ENCODE data around the gene DNAI4. TPM values are rescaled to one million over a fixed set of nuclear protein-coding genes. Genes with fewer than 3 reads are reported as not detected.
"Not testable (repeated sequence)": the region's sequence is repeated elsewhere in the genome, so short reads cannot be mapped to it uniquely, and the experiment has no call there.

DNAI4 gene
- total RNA-seq, 2 donors from 2014 or later = 0.66 to 9.1 TPM

DNA sequence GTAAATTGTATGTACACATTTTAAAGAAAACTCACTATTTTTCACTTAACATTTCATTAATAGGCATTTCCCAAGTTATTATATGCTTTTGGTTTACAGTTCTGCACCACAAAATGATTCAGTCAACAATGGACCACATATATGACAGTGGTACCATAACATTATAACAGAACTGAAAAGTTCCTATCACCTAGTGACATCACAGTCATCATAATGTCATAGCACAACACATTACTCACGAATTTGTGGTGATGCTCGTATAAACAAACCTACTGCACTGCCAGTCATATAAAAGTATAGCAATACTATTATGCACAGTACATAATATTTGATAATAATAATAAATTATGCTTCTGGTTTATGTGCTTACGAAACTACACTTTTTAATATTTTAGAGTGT, 30.9 kb downstream of the DNAI4 start:
- ATAC-seq (no peak), DNase-seq (no peak)
- no peaks in the 10 kb centered on the region for H3K36me3 ChIP-seq (replicated peaks in 1 of 2; ENCODE audit: insufficient read depth in 1 of 2, low read depth in 2 of 2)
- intact Hi-C loops (cut with DNase I) = no loop called here
- no peak for TF ChIP-seq POLR2A (IDR thresholded peaks at IDR 0.05)
- TF ChIP-seq, protein P1, sequence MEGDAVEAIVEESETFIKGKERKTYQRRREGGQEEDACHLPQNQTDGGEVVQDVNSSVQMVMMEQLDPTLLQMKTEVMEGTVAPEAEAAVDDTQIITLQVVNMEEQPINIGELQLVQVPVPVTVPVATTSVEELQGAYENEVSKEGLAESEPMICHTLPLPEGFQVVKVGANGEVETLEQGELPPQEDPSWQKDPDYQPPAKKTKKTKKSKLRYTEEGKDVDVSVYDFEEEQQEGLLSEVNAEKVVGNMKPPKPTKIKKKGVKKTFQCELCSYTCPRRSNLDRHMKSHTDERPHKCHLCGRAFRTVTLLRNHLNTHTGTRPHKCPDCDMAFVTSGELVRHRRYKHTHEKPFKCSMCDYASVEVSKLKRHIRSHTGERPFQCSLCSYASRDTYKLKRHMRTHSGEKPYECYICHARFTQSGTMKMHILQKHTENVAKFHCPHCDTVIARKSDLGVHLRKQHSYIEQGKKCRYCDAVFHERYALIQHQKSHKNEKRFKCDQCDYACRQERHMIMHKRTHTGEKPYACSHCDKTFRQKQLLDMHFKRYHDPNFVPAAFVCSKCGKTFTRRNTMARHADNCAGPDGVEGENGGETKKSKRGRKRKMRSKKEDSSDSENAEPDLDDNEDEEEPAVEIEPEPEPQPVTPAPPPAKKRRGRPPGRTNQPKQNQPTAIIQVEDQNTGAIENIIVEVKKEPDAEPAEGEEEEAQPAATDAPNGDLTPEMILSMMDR (IDR thresholded peaks at IDR 0.05) = no peak
- H3K9me3 ChIP-seq = no peaks in the 10 kb centered on the region
- WGBS, 2 donors = 86 to 91% methylated on average over 3 of the region's 3 CpGs
- no peak overlapping the region for H3K4me3 ChIP-seq
- no peak overlapping the region for H3K27ac ChIP-seq
- H3K27me3 ChIP-seq = no peaks in the 10 kb centered on the region
- no peaks in the 10 kb centered on the region for H3K4me1 ChIP-seq

DNA sequence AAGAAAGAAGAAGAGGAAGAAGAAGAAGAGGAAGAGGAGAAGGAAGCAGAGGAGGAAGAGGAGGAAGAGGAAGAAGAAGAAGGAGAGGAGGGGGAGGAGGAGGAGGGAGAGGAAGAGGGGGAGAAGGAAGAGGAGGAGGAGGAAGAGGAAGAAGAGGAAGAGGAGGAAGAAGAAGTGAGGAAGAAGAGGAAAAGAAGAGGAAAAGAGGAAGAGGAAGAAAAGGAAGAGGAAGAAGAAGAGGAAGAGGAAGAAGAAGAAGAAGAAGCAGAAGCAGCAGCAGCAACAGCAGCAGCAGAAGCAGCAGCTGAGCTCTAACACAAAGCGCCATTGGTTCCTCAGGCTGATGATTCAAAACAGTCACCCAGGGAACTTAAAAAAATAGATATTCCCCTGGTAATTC, 34.0 kb downstream of the DNAI4 start:
- intact Hi-C loops (cut with DNase I) = no loop called here
- DNase-seq = no peak

DNA sequence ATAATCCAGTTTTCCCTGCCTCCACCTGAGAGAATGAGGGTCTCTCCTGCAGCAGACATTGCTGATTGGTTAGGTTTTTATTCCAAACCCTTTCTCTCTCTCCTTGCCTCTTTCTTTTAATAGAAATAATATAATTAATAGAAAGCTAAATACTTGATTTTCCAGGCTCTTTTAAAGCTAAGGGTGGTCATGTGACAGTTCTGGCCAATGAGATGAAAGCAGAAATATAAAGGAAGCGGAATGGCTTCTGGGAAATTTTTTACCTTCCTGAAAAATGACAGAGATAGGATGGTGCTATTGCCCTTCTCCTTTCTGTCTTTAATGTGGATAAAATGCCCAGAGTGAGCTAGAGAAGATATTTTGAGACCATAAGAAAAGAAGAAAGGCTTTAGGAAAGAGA, 35.6 kb downstream of the DNAI4 start:
- H3K4me3 ChIP-seq = no peak overlapping the region

More for the DNA sequence above, 34.0 kb downstream of the DNAI4 start:
- ATAC-seq = no peak
- H3K4me3 ChIP-seq = no peak overlapping the region
- no peaks in the 10 kb centered on the region for H3K4me1 ChIP-seq
- WGBS, 2 donors = 94 to 95% methylated on average over 1 of the region's 1 CpG
- TF ChIP-seq, protein P1 (IDR thresholded peaks at IDR 0.05) = no peak
- no peak for TF ChIP-seq POLR2A (IDR thresholded peaks at IDR 0.05)
- no peaks in the 10 kb centered on the region for H3K9me3 ChIP-seq
- no peak overlapping the region for H3K27ac ChIP-seq
- H3K36me3 ChIP-seq (replicated peaks in 1 of 2; ENCODE audit: insufficient read depth in 1 of 2, low read depth in 2 of 2) = no peaks in the 10 kb centered on the region
- H3K27me3 ChIP-seq = no peaks in the 10 kb centered on the region

DNA sequence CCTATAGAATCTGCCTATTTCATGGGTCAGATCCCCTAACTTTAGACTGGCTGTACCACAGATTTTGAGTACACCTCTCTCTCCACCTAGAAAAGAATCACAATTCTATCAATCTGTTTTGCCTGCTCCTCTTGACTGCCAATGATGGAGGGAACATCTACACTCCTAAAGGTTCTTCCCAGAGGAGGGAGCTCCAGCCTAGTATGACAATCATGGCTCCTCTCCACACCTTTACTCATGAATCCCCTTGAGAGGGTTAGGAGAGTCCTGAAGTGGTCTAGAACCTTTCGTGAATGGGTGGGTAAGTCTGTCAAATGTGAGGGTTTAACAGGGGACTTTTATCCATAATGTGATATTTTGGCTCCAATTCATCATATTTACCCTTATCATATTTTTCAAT, 48.0 kb downstream of the DNAI4 start:
- 64 to 69% methylated on average over 1 of the region's 1 CpG for whole genome bisulfite sequencing, 2 donors
- DNase-seq = no peak
- intact Hi-C loops (cut with DNase I) = no loop called here

More for the DNA sequence above, 35.6 kb downstream of the DNAI4 start:
- no peak for TF ChIP-seq POLR2A (IDR thresholded peaks at IDR 0.05)
- TF ChIP-seq, protein P1 (IDR thresholded peaks at IDR 0.05) = no peak
- no peaks in the 10 kb centered on the region for H3K36me3 ChIP-seq (replicated peaks in 1 of 2; ENCODE audit: insufficient read depth in 1 of 2, low read depth in 2 of 2)
- H3K27me3 ChIP-seq = no peaks in the 10 kb centered on the region
- H3K27ac ChIP-seq = no peak overlapping the region
- no peaks in the 10 kb centered on the region for H3K9me3 ChIP-seq
- H3K4me1 ChIP-seq = no peaks in the 10 kb centered on the region
- intact Hi-C loops (cut with DNase I) = no loop called here
- ATAC-seq = no peak
- DNase-seq = no peak
- WGBS, 2 donors = 95 to 97% methylated on average over 1 of the region's 1 CpG

DNA sequence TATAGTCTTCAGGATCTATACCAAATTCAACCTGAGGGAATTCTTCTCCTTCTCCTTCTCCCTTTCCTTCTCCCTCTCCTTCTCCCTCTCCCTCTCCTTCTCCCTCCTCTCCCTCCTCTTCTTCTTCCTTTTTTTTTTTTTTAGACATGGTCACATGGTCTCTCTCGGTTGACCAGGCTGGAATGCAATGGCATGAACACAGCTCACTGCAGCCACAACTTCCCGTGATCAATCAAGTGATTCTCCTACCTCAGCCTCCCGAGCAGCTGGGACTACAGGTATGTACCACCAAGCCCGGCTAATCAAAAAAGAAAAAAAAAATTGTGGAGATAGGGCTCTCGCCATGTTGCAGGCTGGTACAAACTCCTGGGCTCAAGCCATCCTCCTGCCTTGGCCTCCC, 51.5 kb downstream of the DNAI4 start:
- Histone ChIP-seq H3K9me3 (no peaks in the 10 kb centered on the region), H3K27ac (no peak overlapping the region), H3K36me3 (replicated peaks in 1 of 2; ENCODE audit: insufficient read depth in 1 of 2, low read depth in 2 of 2) (no peaks in the 10 kb centered on the region), H3K27me3 (no peaks in the 10 kb centered on the region), H3K4me1 (no peaks in the 10 kb centered on the region), H3K4me3 (no peak overlapping the region)
- WGBS, 2 donors = 90 to 91% methylated on average over 4 to 5 of the region's 5 CpGs
- intact Hi-C loops (cut with DNase I) = no loop called here
- ATAC-seq (no peak), DNase-seq (no peak)
- TF ChIP-seq POLR2A (IDR thresholded peaks at IDR 0.05) = no peak
- TF ChIP-seq, protein P1 (IDR thresholded peaks at IDR 0.05) = no peak

More for the DNA sequence above, 48.0 kb downstream of the DNAI4 start:
- Histone ChIP-seq H3K36me3 (replicated peaks in 1 of 2; ENCODE audit: insufficient read depth in 1 of 2, low read depth in 2 of 2) (no peaks in the 10 kb centered on the region), H3K4me3 (no peak overlapping the region), H3K27me3 (no peaks in the 10 kb centered on the region), H3K27ac (no peak overlapping the region), H3K9me3 (no peaks in the 10 kb centered on the region), H3K4me1 (no peaks in the 10 kb centered on the region)
- TF ChIP-seq, protein P1 (IDR thresholded peaks at IDR 0.05) = no peak
- TF ChIP-seq POLR2A (IDR thresholded peaks at IDR 0.05) = no peak
- ATAC-seq = no peak

DNA sequence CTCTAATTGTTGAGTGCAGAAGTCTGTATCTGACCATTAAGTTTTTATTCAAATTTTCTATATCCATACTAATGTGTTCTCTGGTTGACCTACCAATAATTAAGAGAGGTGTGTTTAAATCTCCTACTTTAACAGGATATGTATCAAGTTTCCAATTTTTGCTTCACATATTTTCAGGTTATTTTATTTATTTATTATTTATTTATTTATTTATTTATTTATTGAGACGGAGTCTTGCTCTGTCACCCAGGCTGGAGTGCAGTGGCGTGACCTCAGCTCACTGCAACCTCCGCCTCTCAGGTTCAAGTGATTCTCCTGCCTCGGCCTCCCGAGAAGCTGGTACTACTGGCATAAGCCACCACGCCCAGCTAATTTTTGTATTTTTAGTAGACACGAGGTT, 52.6 kb downstream of the DNAI4 start:
- H3K27ac ChIP-seq; H3K9me3 ChIP-seq; intact Hi-C loops (cut with DNase I); ATAC-seq; DNase-seq; H3K27me3 ChIP-seq; H3K4me1 ChIP-seq; H3K4me3 ChIP-seq; H3K36me3 ChIP-seq (replicated peaks in 1 of 2; ENCODE audit: insufficient read depth in 1 of 2, low read depth in 2 of 2): not testable (repeated sequence)
- WGBS, 2 donors = 94% methylated on average over 7 of the region's 7 CpGs

Measured in body of pancreas (tissue), 4 donors.